SK-N-SH (cell line): ENCODE measurements around the gene RPL10. TPM values are rescaled to one million over a fixed set of nuclear protein-coding genes. Genes with fewer than 3 reads are reported as not detected.

ENCODE experiments used
- CTCF ChIA-PET: fragments of 300-600, 350-600 bp; formaldehyde crosslinking; extraction: SDS; loops from one replicate; lab custom pipeline; 2021; lab: Yijun Ruan, JAX
- POLR2A ChIA-PET: fragments of 350-600 bp; sonication (Branson Sonifier 250); formaldehyde crosslinking; extraction: SDS; loops from one replicate; lab custom pipeline; 2020; ENCODE audit warnings: antibody characterized with exemption, inconsistent platforms; lab: Yijun Ruan, JAX
- DNase-seq: peaks from one replicate; pipeline ENCODE4 v3.0.0; 2012
- H2AFZ ChIP-seq: fragments of 200-600 bp; sonication (generic); 2 replicates; pipeline ENCODE4 v1.8.1; 2016; ENCODE audit warnings: antibody characterized with exemption, mild to moderate bottlenecking, low read depth
- H3F3A ChIP-seq: fragments of 200-600 bp; sonication (generic); replicated peaks from 2 replicates; pipeline ENCODE3; 2016; ENCODE audit warnings: antibody characterized with exemption, mild to moderate bottlenecking; ENCODE audit not compliant: insufficient read depth
- H3K27ac ChIP-seq, 2 experiments: fragments of 200-500 bp in 1 of 2; fragments of 200-600 bp in 1 of 2; sonication (Bioruptor generic) in 1 of 2; sonication (generic), shearing (Covaris generic) in 1 of 2; 2 replicates each; pipeline versions ENCODE4 v1.5.1 to v1.6.1; 2014 to 2016; ENCODE audit warnings: low read depth in 2 of 2, inconsistent platforms in 1 of 2, low read length in 1 of 2, mild to moderate bottlenecking in 1 of 2, mixed read lengths in 1 of 2
- H3K27me3 ChIP-seq: fragments of 200-600 bp; sonication (generic), shearing (Covaris generic); 2 replicates; pipeline ENCODE4 v1.6.1; 2016; ENCODE audit warnings: mixed run types; ENCODE audit not compliant: insufficient read depth
- H3K36me3 ChIP-seq, 2 experiments: fragments of 200-500 bp in 1 of 2; fragments of 200-600 bp in 1 of 2; sonication (Bioruptor generic) in 1 of 2; sonication (generic) in 1 of 2; replicated peaks in 1 of 2; 2 replicates each; pipeline versions ENCODE3 to v1.5.1; 2014 to 2016; ENCODE audit warnings: low read length in 1 of 2, mild to moderate bottlenecking in 1 of 2; ENCODE audit not compliant: insufficient read depth in 2 of 2, control insufficient read depth in 1 of 2
- H3K4me1 ChIP-seq, 2 experiments: fragments of 200-500 bp in 1 of 2; fragments of 200-600 bp in 1 of 2; sonication (Bioruptor generic) in 1 of 2; sonication (generic), shearing (Covaris generic) in 1 of 2; 2 replicates each; pipeline versions ENCODE4 v1.5.1 to v1.6.1; 2014 to 2016; ENCODE audit warnings: low read depth in 1 of 2, low read length in 1 of 2, mixed run types in 1 of 2; ENCODE audit not compliant: insufficient read depth in 2 of 2, control insufficient read depth in 1 of 2
- H3K4me2 ChIP-seq: fragments of 200-600 bp; sonication (generic), shearing (Covaris generic); 2 replicates; pipeline ENCODE4 v1.6.1; 2017; ENCODE audit warnings: mixed run types
- H3K4me3 ChIP-seq, 2 experiments: fragments of 200-500 bp in 1 of 2; fragments of 200-600 bp in 1 of 2; sonication (Bioruptor generic) in 1 of 2; sonication (generic), shearing (Covaris generic) in 1 of 2; 2 replicates each; pipeline versions ENCODE4 v1.5.1 to v1.8.1; 2014 to 2016; ENCODE audit warnings: low read depth in 2 of 2, inconsistent platforms in 1 of 2, low read length in 1 of 2, mild to moderate bottlenecking in 1 of 2, mixed read lengths in 1 of 2, moderate library complexity in 1 of 2
- H3K79me2 ChIP-seq: fragments of 200-600 bp; sonication (generic); 2 replicates; pipeline ENCODE4 v1.8.1; 2017; ENCODE audit warnings: mild to moderate bottlenecking; ENCODE audit not compliant: insufficient read depth
- H3K9ac ChIP-seq: fragments of 200-600 bp; sonication (generic); 2 replicates; pipeline ENCODE4 v1.6.1; 2017; ENCODE audit warnings: mixed run types
- H3K9me2 ChIP-seq: fragments of 200-600 bp; sonication (generic); 2 replicates; pipeline ENCODE4 v1.6.1; 2017; ENCODE audit warnings: mixed run types
- H3K9me3 ChIP-seq: fragments of 200-600 bp; sonication (generic); 2 replicates; pipeline ENCODE4 v1.6.1; 2017; ENCODE audit warnings: mixed run types, mild to moderate bottlenecking, moderate library complexity
- H4K20me1 ChIP-seq: fragments of 200-600 bp; sonication (generic); 2 replicates; pipeline ENCODE4 v1.6.1; 2017; ENCODE audit warnings: mild to moderate bottlenecking, mixed run types; ENCODE audit not compliant: insufficient read depth
- POLR2AphosphoS5 ChIP-seq: IDR thresholded peaks from 2 replicates; pipeline ENCODE4 v1.6.1; 2012; ENCODE audit warnings: low read depth, low read length
- SIN3A ChIP-seq: IDR thresholded peaks from 2 replicates; pipeline ENCODE4 v1.6.1; 2012; ENCODE audit warnings: low read depth, mild to moderate bottlenecking, low read length, moderate library complexity, borderline replicate concordance
- SMC3 ChIP-seq: IDR thresholded peaks from 2 replicates; pipeline ENCODE4 v1.6.1; 2012; ENCODE audit warnings: low read depth, low read length, improper control_type of control experiment
- WGBS: methylation state at CpG from one replicate; pipeline ENCODE4 v1.1.6; 2017; ENCODE audit warnings: low lambda C conversion rate; 5-methylcytosine and 5-hydroxymethylcytosine counted together
- polyA plus RNA-seq, 3 experiments: library from polyadenylated mRNA; depleted of rRNA; stranded (reverse); fragments of >200 nt; gene quantifications; 2 replicates each; pipeline ENCODE4 v1.2.3, GENCODE V29; 2012
- TF ChIP-seq, protein P1 (sequence below): IDR thresholded peaks from 2 replicates; pipeline ENCODE4; 2012
- TF ChIP-seq, protein P2 (sequence below): IDR thresholded peaks from 2 replicates; pipeline ENCODE4 v1.6.1; 2012; ENCODE audit warnings: mild to moderate bottlenecking, low read depth, low read length, moderate library complexity
- TF ChIP-seq, protein P3 (sequence below): IDR thresholded peaks from 2 replicates; pipeline ENCODE4 v1.4.0; 2012; ENCODE audit warnings: low read depth, borderline replicate concordance
- TF ChIP-seq, protein P4 (sequence below): fragments of 150-350 bp; IDR thresholded peaks from 2 replicates; pipeline ENCODE4 v1.6.1; 2017; ENCODE audit warnings: antibody characterized with exemption, low read length, low read depth, borderline replicate concordance

Gene RPL10
- polyA plus RNA-seq, 1 of the 3 experiments (the other 2 are of a cell fraction), result 4,562 TPM

- TF ChIP-seq, protein P1, sequence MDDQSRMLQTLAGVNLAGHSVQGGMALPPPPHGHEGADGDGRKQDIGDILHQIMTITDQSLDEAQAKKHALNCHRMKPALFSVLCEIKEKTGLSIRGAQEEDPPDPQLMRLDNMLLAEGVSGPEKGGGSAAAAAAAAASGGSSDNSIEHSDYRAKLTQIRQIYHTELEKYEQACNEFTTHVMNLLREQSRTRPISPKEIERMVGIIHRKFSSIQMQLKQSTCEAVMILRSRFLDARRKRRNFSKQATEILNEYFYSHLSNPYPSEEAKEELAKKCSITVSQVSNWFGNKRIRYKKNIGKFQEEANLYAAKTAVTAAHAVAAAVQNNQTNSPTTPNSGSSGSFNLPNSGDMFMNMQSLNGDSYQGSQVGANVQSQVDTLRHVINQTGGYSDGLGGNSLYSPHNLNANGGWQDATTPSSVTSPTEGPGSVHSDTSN, result peak; percentile 100
These were observed 30.3 kb downstream of the RPL10 start, which contains the start of gene ATP6AP1 (continued) for GRCh38 chrX:154428176-154429171.

- Histone ChIP-seq H3K9me2 (no peaks in the 10 kb centered on the region), H3K79me2 (peaks cover 22% of the 10 kb centered on the region; the same call in 1 of the 2 replicates), H3K4me1 (peaks cover 0 to 6% of the 10 kb centered on the region in 2 experiments; a peak in 1 of 4 replicates), H2AFZ (no peak overlapping the region), H3K36me3 (peaks cover 0 to 6% of the 10 kb centered on the region in 2 experiments), H3K9ac (no peak overlapping the region), H3K27ac (no peak overlapping the region), H3K9me3 (no peaks in the 10 kb centered on the region), H3K4me2 (peak overlapping the region; percentile 79), H3K4me3 (peak overlapping the region; percentile 56 to 70; a peak in 2 of 4 replicates), H3K27me3 (peaks cover 9% of the 10 kb centered on the region), H3F3A (no peaks in the 10 kb centered on the region), H4K20me1 (no peaks in the 10 kb centered on the region)
- ChIA-PET POLR2A (no interaction called here), CTCF (interaction anchor here (0.8 to 1.3 kb wide), 2 partner anchors 9 to 20 kb away, joined by 3 to 4 read pairs; partner anchors contain the start of gene DNASE1L1)
- WGBS, result 40% methylated on average over 2 of the region's 2 CpGs
- TF ChIP-seq, protein P2, sequence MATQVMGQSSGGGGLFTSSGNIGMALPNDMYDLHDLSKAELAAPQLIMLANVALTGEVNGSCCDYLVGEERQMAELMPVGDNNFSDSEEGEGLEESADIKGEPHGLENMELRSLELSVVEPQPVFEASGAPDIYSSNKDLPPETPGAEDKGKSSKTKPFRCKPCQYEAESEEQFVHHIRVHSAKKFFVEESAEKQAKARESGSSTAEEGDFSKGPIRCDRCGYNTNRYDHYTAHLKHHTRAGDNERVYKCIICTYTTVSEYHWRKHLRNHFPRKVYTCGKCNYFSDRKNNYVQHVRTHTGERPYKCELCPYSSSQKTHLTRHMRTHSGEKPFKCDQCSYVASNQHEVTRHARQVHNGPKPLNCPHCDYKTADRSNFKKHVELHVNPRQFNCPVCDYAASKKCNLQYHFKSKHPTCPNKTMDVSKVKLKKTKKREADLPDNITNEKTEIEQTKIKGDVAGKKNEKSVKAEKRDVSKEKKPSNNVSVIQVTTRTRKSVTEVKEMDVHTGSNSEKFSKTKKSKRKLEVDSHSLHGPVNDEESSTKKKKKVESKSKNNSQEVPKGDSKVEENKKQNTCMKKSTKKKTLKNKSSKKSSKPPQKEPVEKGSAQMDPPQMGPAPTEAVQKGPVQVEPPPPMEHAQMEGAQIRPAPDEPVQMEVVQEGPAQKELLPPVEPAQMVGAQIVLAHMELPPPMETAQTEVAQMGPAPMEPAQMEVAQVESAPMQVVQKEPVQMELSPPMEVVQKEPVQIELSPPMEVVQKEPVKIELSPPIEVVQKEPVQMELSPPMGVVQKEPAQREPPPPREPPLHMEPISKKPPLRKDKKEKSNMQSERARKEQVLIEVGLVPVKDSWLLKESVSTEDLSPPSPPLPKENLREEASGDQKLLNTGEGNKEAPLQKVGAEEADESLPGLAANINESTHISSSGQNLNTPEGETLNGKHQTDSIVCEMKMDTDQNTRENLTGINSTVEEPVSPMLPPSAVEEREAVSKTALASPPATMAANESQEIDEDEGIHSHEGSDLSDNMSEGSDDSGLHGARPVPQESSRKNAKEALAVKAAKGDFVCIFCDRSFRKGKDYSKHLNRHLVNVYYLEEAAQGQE, result no peak
- TF ChIP-seq POLR2AphosphoS5, result no peak
- no peak for TF ChIP-seq SMC3
- TF ChIP-seq, protein P1, result no peak
- TF ChIP-seq, protein P3, sequence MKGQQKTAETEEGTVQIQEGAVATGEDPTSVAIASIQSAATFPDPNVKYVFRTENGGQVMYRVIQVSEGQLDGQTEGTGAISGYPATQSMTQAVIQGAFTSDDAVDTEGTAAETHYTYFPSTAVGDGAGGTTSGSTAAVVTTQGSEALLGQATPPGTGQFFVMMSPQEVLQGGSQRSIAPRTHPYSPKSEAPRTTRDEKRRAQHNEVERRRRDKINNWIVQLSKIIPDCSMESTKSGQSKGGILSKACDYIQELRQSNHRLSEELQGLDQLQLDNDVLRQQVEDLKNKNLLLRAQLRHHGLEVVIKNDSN, result no peak
- TF ChIP-seq SIN3A, result no peak
- TF ChIP-seq, protein P4, sequence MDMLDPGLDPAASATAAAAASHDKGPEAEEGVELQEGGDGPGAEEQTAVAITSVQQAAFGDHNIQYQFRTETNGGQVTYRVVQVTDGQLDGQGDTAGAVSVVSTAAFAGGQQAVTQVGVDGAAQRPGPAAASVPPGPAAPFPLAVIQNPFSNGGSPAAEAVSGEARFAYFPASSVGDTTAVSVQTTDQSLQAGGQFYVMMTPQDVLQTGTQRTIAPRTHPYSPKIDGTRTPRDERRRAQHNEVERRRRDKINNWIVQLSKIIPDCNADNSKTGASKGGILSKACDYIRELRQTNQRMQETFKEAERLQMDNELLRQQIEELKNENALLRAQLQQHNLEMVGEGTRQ, result no peak
- DNase-seq, result no peak
These were observed 31.5 kb downstream of the RPL10 start for GRCh38 chrX:154429711-154430110.
